MCF 10A (cell line): ENCODE results near the gene CEACAM5. TPM values are rescaled to one million over a fixed set of nuclear protein-coding genes. Genes with fewer than 3 reads are reported as not detected.
A peak's percentile ranks its signal among the peaks of the same experiment; 100 is the strongest.
"Not testable (repeated sequence)": the region's sequence is repeated elsewhere in the genome, so short reads cannot be mapped to it uniquely, and the experiment has no call there.

Source experiments
- BruUV-seq: library from RNA; stranded (reverse); fragments of 400-500 nt; replicated peaks from 2 replicates; lab custom pipeline; 2021; lab: Mats Ljungman, UMichigan
- CTCF ChIA-PET: fragments of 300-600 bp; sonication (Branson Sonifier 250); formaldehyde crosslinking; extraction: SDS; loops from one replicate; lab custom pipeline; 2021; ENCODE audit warnings: antibody characterized with exemption, inconsistent platforms; lab: Yijun Ruan, JAX
- POLR2A ChIA-PET: fragments of 300-600, 350-650 bp; sonication (Branson Sonifier 250); formaldehyde crosslinking; extraction: SDS; loops from one replicate; lab custom pipeline; 2020; ENCODE audit warnings: antibody characterized with exemption, inconsistent platforms; lab: Yijun Ruan, JAX
- DNase-seq: peaks from one replicate; pipeline ENCODE4 v3.0.0-alpha.2; 2018; ENCODE audit not compliant: unreplicated experiment
- H3K27ac Mint-ChIP-seq: one replicate; pipeline ENCODE4 v1.8.0; 2022; ENCODE audit warnings: mild to moderate bottlenecking, low read depth, mixed read lengths; ENCODE audit not compliant: unreplicated experiment
- H3K27me3 Mint-ChIP-seq: one replicate; pipeline ENCODE4 v1.8.0; 2022; ENCODE audit warnings: mixed read lengths; ENCODE audit not compliant: insufficient read depth, unreplicated experiment
- H3K36me3 Mint-ChIP-seq: one replicate; pipeline ENCODE4 v1.8.0; 2022; ENCODE audit warnings: mild to moderate bottlenecking, moderate library complexity, mixed read lengths; ENCODE audit not compliant: insufficient read depth, unreplicated experiment
- H3K4me1 Mint-ChIP-seq: one replicate; pipeline ENCODE4 v1.8.0; 2022; ENCODE audit warnings: mixed read lengths; ENCODE audit not compliant: insufficient read depth, unreplicated experiment
- H3K4me3 Mint-ChIP-seq: one replicate; pipeline ENCODE4 v1.8.0; 2022; ENCODE audit warnings: mild to moderate bottlenecking, moderate library complexity, mixed read lengths; ENCODE audit not compliant: unreplicated experiment
- H3K9me3 Mint-ChIP-seq: one replicate; pipeline ENCODE4 v1.8.0; 2022; ENCODE audit warnings: mixed read lengths; ENCODE audit not compliant: unreplicated experiment
- CTCF ChIP-seq: fragments of 200-600 bp; IDR thresholded peaks from one replicate; pipeline ENCODE4 v1.8.0; 2022; ENCODE audit warnings: antibody characterized with exemption, mild to moderate bottlenecking; ENCODE audit not compliant: unreplicated experiment
- intact Hi-C: fragments of 100-400 bp; cut with micrococcal nuclease; formaldehyde crosslinking; loops from 2 replicates; pipeline ENCODE4 v1.14.1; 2022
- total RNA-seq: library from RNA; stranded (reverse); gene quantifications from 2 replicates; pipeline ENCODE4 v1.2.3, GENCODE V29; 2022

Gene CEACAM5
- total RNA-seq, 1 experiment from 2014 or later, result not detected

- Mint-ChIP-seq H3K4me3 (no peak overlapping the region), H3K27me3 (peaks cover 84% of the 10 kb centered on the region), H3K9me3 (no peaks in the 10 kb centered on the region), H3K4me1 (no peaks in the 10 kb centered on the region), H3K36me3 (peaks cover 7% of the 10 kb centered on the region), H3K27ac (no peak overlapping the region)
- CTCF ChIA-PET, result interaction anchor here (0.6 to 6.7 kb wide), 5 partner anchors 8 to 352 kb away, joined by 3 to 72 read pairs (median 4); no protein-coding TSS in a partner anchor
- no peak for DNase-seq
- no peak for TF ChIP-seq CTCF
- BruUV-seq, result no TSS peak
- POLR2A ChIA-PET, result interaction anchor here (0.6 kb wide), 1 partner anchor 51 kb away, joined by 3 read pairs; no protein-coding TSS in a partner anchor
- intact Hi-C loops, result loop anchor here (5.0 kb wide), 1 partner anchor 103 kb away; no protein-coding TSS in a partner anchor
Observed at GRCh38 chr19:41744850-41745249, 36.4 kb downstream of the CEACAM5 start.

GRCh38 chr19:41745756-41746155, 37.3 kb downstream of the CEACAM5 start:
- Mint-ChIP-seq H3K27me3 (peaks cover 79% of the 10 kb centered on the region), H3K9me3 (no peaks in the 10 kb centered on the region)
- CTCF ChIA-PET, result interaction anchor here (0.6 to 6.7 kb wide), 16 partner anchors 8 to 782 kb away, joined by 3 to 72 read pairs (median 4); no protein-coding TSS in a partner anchor

GRCh38 chr19:41746593-41747227, 38.3 kb downstream of the CEACAM5 start:
- peak; percentile 69 for TF ChIP-seq CTCF
- Mint-ChIP-seq H3K27ac (no peak overlapping the region), H3K9me3 (no peaks in the 10 kb centered on the region), H3K27me3 (peaks cover 79% of the 10 kb centered on the region), H3K36me3 (peaks cover 7% of the 10 kb centered on the region), H3K4me1 (no peaks in the 10 kb centered on the region), H3K4me3 (no peak overlapping the region)
- no TSS peak for BruUV-seq
- ChIA-PET POLR2A (interaction anchor here (0.7 kb wide), 1 partner anchor 33 kb away, joined by 4 read pairs; no protein-coding TSS in a partner anchor), CTCF (interaction anchor here (0.6 to 6.7 kb wide), 18 partner anchors 9 to 783 kb away, joined by 3 to 72 read pairs (median 4); no protein-coding TSS in a partner anchor)
- peak; percentile 66 for DNase-seq
- intact Hi-C loops, result loop anchor here (2.0 to 5.0 kb wide), 2 partner anchors 40 to 104 kb away; no protein-coding TSS in a partner anchor

More at GRCh38 chr19:41745756-41746155, 37.3 kb downstream of the CEACAM5 start:
- POLR2A ChIA-PET, result interaction anchor here (0.6 to 0.7 kb wide), 2 partner anchors 32 to 52 kb away, joined by 3 to 4 read pairs; no protein-coding TSS in a partner anchor
- DNase-seq, result no peak
- no TSS peak for BruUV-seq
- Mint-ChIP-seq H3K4me3 (no peak overlapping the region), H3K27ac (no peak overlapping the region), H3K36me3 (peaks cover 7% of the 10 kb centered on the region), H3K4me1 (no peaks in the 10 kb centered on the region)
- intact Hi-C loops, result loop anchor here (2.0 to 5.0 kb wide), 2 partner anchors 39 to 103 kb away; no protein-coding TSS in a partner anchor
- TF ChIP-seq CTCF, result no peak

- no peak overlapping the region for H3K4me3 Mint-ChIP-seq
- H3K36me3 Mint-ChIP-seq, result peaks cover 7% of the 10 kb centered on the region
- H3K27ac Mint-ChIP-seq, result no peak overlapping the region
- no peak for TF ChIP-seq CTCF
- H3K4me1 Mint-ChIP-seq, result no peaks in the 10 kb centered on the region
- POLR2A ChIA-PET, result no interaction called here
- no TSS peak for BruUV-seq
- CTCF ChIA-PET, result interaction anchor here (0.5 to 6.7 kb wide), 8 partner anchors 10 to 1786 kb away, joined by 3 to 72 read pairs (median 5); no protein-coding TSS in a partner anchor
- no peaks in the 10 kb centered on the region for H3K9me3 Mint-ChIP-seq
- intact Hi-C loops, result loop anchor here (5.0 kb wide), 1 partner anchor 106 kb away; no protein-coding TSS in a partner anchor
- DNase-seq, result no peak
- peaks cover 80% of the 10 kb centered on the region for H3K27me3 Mint-ChIP-seq
Observed at GRCh38 chr19:41748012-41748411, 39.6 kb downstream of the CEACAM5 start.

- DNase-seq, intact Hi-C loops, POLR2A ChIA-PET, H3K4me3 Mint-ChIP-seq, H3K36me3 Mint-ChIP-seq, H3K4me1 Mint-ChIP-seq, BruUV-seq, H3K9me3 Mint-ChIP-seq, H3K27ac Mint-ChIP-seq: not testable (repeated sequence)
- H3K27me3 Mint-ChIP-seq, result peaks cover 79% of the 10 kb centered on the region
- CTCF ChIA-PET, result interaction anchor here (0.6 to 2.6 kb wide), 5 partner anchors 40 to 302 kb away, joined by 3 to 12 read pairs (median 10); no protein-coding TSS in a partner anchor
Observed at GRCh38 chr19:41750248-41751134, 42.1 kb downstream of the CEACAM5 start.
